ENCODE data around the gene PRKN. TPM values are rescaled to one million over a fixed set of nuclear protein-coding genes. Genes with fewer than 3 reads are reported as not detected.

The PRKN gene
- total RNA-seq, 1 experiment from 2014 or later = 1.2 TPM

DNA sequence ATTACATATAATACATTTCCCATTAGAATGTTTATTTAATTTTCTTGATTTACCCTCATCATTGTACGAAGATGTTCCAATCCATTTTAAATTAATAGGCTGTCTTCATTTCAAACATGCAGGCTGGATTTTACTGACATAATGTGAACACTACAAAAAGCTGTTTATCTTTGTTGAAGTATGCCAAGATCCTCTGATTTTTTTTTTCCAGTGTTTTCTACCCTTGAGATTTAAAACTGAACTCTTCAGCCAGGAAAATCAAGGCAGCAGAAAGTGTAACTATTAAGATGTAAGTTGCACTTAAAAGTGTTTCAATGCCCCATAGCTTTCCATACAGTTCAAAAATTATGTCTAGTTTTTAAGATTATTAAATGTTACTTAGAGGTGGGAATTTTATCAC is 43.5 kb downstream of the PRKN start:
- no peaks in the 10 kb centered on the region for H3K4me1 ChIP-seq (ENCODE audit: insufficient read depth, low read length, poor library complexity, severe bottlenecking)
- H3K36me3 ChIP-seq (ENCODE audit: insufficient read depth, low read length, poor library complexity, severe bottlenecking) = no peaks in the 10 kb centered on the region
- no peak overlapping the region for H3K27ac ChIP-seq (ENCODE audit: low read depth, low read length, poor library complexity, severe bottlenecking)
- TF ChIP-seq, protein P1, sequence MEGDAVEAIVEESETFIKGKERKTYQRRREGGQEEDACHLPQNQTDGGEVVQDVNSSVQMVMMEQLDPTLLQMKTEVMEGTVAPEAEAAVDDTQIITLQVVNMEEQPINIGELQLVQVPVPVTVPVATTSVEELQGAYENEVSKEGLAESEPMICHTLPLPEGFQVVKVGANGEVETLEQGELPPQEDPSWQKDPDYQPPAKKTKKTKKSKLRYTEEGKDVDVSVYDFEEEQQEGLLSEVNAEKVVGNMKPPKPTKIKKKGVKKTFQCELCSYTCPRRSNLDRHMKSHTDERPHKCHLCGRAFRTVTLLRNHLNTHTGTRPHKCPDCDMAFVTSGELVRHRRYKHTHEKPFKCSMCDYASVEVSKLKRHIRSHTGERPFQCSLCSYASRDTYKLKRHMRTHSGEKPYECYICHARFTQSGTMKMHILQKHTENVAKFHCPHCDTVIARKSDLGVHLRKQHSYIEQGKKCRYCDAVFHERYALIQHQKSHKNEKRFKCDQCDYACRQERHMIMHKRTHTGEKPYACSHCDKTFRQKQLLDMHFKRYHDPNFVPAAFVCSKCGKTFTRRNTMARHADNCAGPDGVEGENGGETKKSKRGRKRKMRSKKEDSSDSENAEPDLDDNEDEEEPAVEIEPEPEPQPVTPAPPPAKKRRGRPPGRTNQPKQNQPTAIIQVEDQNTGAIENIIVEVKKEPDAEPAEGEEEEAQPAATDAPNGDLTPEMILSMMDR (conservative IDR thresholded peaks at IDR 0.05; ENCODE audit: low read depth, low read length) = no peak
- no peak for TF ChIP-seq EZH2 (IDR thresholded peaks at IDR 0.05; ENCODE audit: borderline replicate concordance, low read depth, low read length, poor library complexity, severe bottlenecking)
- BruUV-seq (replicated peaks) = no TSS peak
- CTCF ChIA-PET = no interaction called here
- H3K4me3 ChIP-seq (ENCODE audit: low read depth, low read length, poor library complexity, severe bottlenecking) = no peak overlapping the region
- no peaks in the 10 kb centered on the region for H3K9me3 ChIP-seq (ENCODE audit: low read depth, low read length, poor library complexity, severe bottlenecking)
- POLR2A ChIA-PET (ENCODE audit: low non-redundant PET) = no interaction called here
- intact Hi-C loops (cut with micrococcal nuclease; ENCODE audit: unreplicated experiment) = no loop called here
- DNase-seq (ENCODE audit: low spot score) = no peak
- H3K27me3 ChIP-seq (replicated peaks; ENCODE audit: insufficient read depth, low read depth, low read length, poor library complexity) = no peaks in the 10 kb centered on the region

DNA sequence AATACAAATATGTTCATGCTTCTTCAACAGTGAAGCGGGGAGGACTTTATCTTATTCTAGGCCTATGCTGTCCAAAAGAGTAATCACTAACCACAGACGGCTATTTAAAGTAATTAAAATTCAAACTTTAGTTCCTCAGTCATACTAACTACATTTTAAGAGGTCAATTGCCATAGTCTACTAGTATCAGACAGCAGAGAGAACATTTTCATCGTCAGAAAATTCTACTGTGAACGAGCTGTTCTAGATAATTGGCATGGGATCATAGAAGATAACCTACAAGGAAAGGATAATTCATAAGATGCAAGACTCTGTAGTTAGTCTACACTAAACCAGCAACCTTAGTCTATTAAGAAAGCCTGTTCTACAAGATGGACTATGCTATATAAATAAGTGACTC is 44.4 kb downstream of the PRKN start:
- ChIA-PET POLR2A (ENCODE audit: low non-redundant PET) (no interaction called here), CTCF (no interaction called here)
- no peak overlapping the region for H3K27ac ChIP-seq (ENCODE audit: low read depth, low read length, poor library complexity, severe bottlenecking)
- H3K4me3 ChIP-seq (ENCODE audit: low read depth, low read length, poor library complexity, severe bottlenecking) = no peak overlapping the region
- H3K4me1 ChIP-seq (ENCODE audit: insufficient read depth, low read length, poor library complexity, severe bottlenecking) = no peaks in the 10 kb centered on the region
- TF ChIP-seq, protein P1 (conservative IDR thresholded peaks at IDR 0.05; ENCODE audit: low read depth, low read length) = no peak
- TF ChIP-seq EZH2 (IDR thresholded peaks at IDR 0.05; ENCODE audit: borderline replicate concordance, low read depth, low read length, poor library complexity, severe bottlenecking) = no peak
- no peaks in the 10 kb centered on the region for H3K9me3 ChIP-seq (ENCODE audit: low read depth, low read length, poor library complexity, severe bottlenecking)
- BruUV-seq (replicated peaks) = no TSS peak
- no peaks in the 10 kb centered on the region for H3K27me3 ChIP-seq (replicated peaks; ENCODE audit: insufficient read depth, low read depth, low read length, poor library complexity)
- DNase-seq (ENCODE audit: low spot score) = no peak
- intact Hi-C loops (cut with micrococcal nuclease; ENCODE audit: unreplicated experiment) = no loop called here
- no peaks in the 10 kb centered on the region for H3K36me3 ChIP-seq (ENCODE audit: insufficient read depth, low read length, poor library complexity, severe bottlenecking)

DNA sequence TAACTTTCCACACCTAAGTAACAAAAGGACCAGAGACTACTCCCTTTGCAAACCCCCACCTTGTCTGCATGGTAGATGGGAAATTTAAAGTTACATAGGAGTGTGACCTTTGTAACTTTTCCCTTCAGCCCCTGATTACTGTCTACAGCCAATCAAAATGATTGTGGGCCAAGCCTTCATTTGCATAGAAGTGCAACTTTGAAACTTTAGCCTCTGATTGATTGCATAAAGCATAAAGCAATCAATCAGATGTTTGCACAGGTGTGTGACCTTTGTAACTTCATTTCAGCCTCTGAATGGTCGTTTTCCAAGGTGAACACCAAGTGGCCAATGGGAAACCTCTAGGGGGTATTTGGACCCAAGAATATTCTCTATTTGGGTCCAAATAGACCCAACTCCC is 46.1 kb downstream of the PRKN start:
- BruUV-seq (replicated peaks) = no TSS peak
- CTCF ChIA-PET = no interaction called here
- TF ChIP-seq EZH2 (IDR thresholded peaks at IDR 0.05; ENCODE audit: borderline replicate concordance, low read depth, low read length, poor library complexity, severe bottlenecking) = no peak
- TF ChIP-seq, protein P1 (conservative IDR thresholded peaks at IDR 0.05; ENCODE audit: low read depth, low read length) = no peak

More for the DNA sequence above, 46.1 kb downstream of the PRKN start:
- no peak for DNase-seq (ENCODE audit: low spot score)
- H3K4me1 ChIP-seq (ENCODE audit: insufficient read depth, low read length, poor library complexity, severe bottlenecking) = no peaks in the 10 kb centered on the region
- intact Hi-C loops (cut with micrococcal nuclease; ENCODE audit: unreplicated experiment) = no loop called here
- H3K4me3 ChIP-seq (ENCODE audit: low read depth, low read length, poor library complexity, severe bottlenecking) = no peak overlapping the region
- no peak overlapping the region for H3K27ac ChIP-seq (ENCODE audit: low read depth, low read length, poor library complexity, severe bottlenecking)
- no peaks in the 10 kb centered on the region for H3K9me3 ChIP-seq (ENCODE audit: low read depth, low read length, poor library complexity, severe bottlenecking)
- POLR2A ChIA-PET (ENCODE audit: low non-redundant PET) = no interaction called here
- no peaks in the 10 kb centered on the region for H3K36me3 ChIP-seq (ENCODE audit: insufficient read depth, low read length, poor library complexity, severe bottlenecking)
- H3K27me3 ChIP-seq (replicated peaks; ENCODE audit: insufficient read depth, low read depth, low read length, poor library complexity) = no peaks in the 10 kb centered on the region

Measured in A673 (cell line).